ENCODE results near the gene LPAR5. TPM values are rescaled to one million over a fixed set of nuclear protein-coding genes. Genes with fewer than 3 reads are reported as not detected.

Gene LPAR5
- total and polyA plus RNA-seq, 2 donors, result 2.4 to 3.2 TPM

Other genes with a start within 250 kb of the LPAR5 start
- 42.3 TPM for gene CD27, start 191.0 kb downstream of the LPAR5 start, total RNA-seq
- gene CD27, start 191.0 kb downstream of the LPAR5 start, polyA plus RNA-seq, result 75.4 TPM
- 60.6 TPM for gene TAPBPL, start 183.9 kb downstream of the LPAR5 start, total RNA-seq
- 28.6 TPM for gene TAPBPL, start 183.9 kb downstream of the LPAR5 start, polyA plus RNA-seq
- gene VAMP1, start 165.3 kb downstream of the LPAR5 start, total RNA-seq, result 8.9 TPM
- 17.2 TPM for gene VAMP1, start 165.3 kb downstream of the LPAR5 start, polyA plus RNA-seq
- gene MRPL51, start 142.7 kb downstream of the LPAR5 start, total RNA-seq, result 252 TPM
- 136 TPM for gene MRPL51, start 142.7 kb downstream of the LPAR5 start, polyA plus RNA-seq
- gene NCAPD2, start 141.9 kb downstream of the LPAR5 start, total RNA-seq, result 69.6 TPM
- gene NCAPD2, start 141.9 kb downstream of the LPAR5 start, polyA plus RNA-seq, result 18.8 TPM
- gene GAPDH, start 101.4 kb downstream of the LPAR5 start, total RNA-seq, result 3,026 TPM
- 1,220 TPM for gene GAPDH, start 101.4 kb downstream of the LPAR5 start, polyA plus RNA-seq
- gene IFFO1, start 79.9 kb downstream of the LPAR5 start, total RNA-seq, result 6.7 TPM
- 52.0 TPM for gene IFFO1, start 79.9 kb downstream of the LPAR5 start, polyA plus RNA-seq
- gene NOP2, start 67.7 kb downstream of the LPAR5 start, total RNA-seq, result 31.1 TPM
- 45.5 TPM for gene NOP2, start 67.7 kb downstream of the LPAR5 start, polyA plus RNA-seq
- 177 TPM for gene CHD4, start 28.6 kb downstream of the LPAR5 start, total RNA-seq
- 230 TPM for gene CHD4, start 28.6 kb downstream of the LPAR5 start, polyA plus RNA-seq
- gene ACRBP, start 11.5 kb upstream of the LPAR5 start, total RNA-seq, result 2.0 TPM
- gene ACRBP, start 11.5 kb upstream of the LPAR5 start, polyA plus RNA-seq, result 10.5 TPM
- gene ING4, start 27.2 kb upstream of the LPAR5 start, total RNA-seq, result 74.0 TPM
- 70.0 TPM for gene ING4, start 27.2 kb upstream of the LPAR5 start, polyA plus RNA-seq
- 17.2 TPM for gene ZNF384, start 53.4 kb upstream of the LPAR5 start, total RNA-seq
- gene ZNF384, start 53.4 kb upstream of the LPAR5 start, polyA plus RNA-seq, result 39.3 TPM
- 0.09 TPM for gene PIANP, start 64.9 kb upstream of the LPAR5 start, total RNA-seq
- 0.23 TPM for gene PIANP, start 64.9 kb upstream of the LPAR5 start, polyA plus RNA-seq
- gene COPS7A, start 88.1 kb upstream of the LPAR5 start, total RNA-seq, result 28.0 TPM
- gene COPS7A, start 88.1 kb upstream of the LPAR5 start, polyA plus RNA-seq, result 39.8 TPM
- 69.5 TPM for gene MLF2, start 117.2 kb upstream of the LPAR5 start, total RNA-seq
- 131 TPM for gene MLF2, start 117.2 kb upstream of the LPAR5 start, polyA plus RNA-seq
- gene PTMS, start 130.4 kb upstream of the LPAR5 start, total RNA-seq, result 21.9 TPM
- gene PTMS, start 130.4 kb upstream of the LPAR5 start, polyA plus RNA-seq, result 186 TPM
- gene LAG3, start 136.6 kb upstream of the LPAR5 start, total RNA-seq, result 1.5 TPM
- 4.8 TPM for gene LAG3, start 136.6 kb upstream of the LPAR5 start, polyA plus RNA-seq
- 91.9 TPM for gene CD4, start 153.6 kb upstream of the LPAR5 start, total RNA-seq
- gene CD4, start 153.6 kb upstream of the LPAR5 start, polyA plus RNA-seq, result 50.9 TPM
- 1.4 TPM for gene GPR162, start 185.9 kb upstream of the LPAR5 start, total RNA-seq
- gene GPR162, start 185.9 kb upstream of the LPAR5 start, polyA plus RNA-seq, result 4.4 TPM
- 1.0 TPM for gene P3H3, start 192.4 kb upstream of the LPAR5 start, total RNA-seq
- 4.4 TPM for gene P3H3, start 192.4 kb upstream of the LPAR5 start, polyA plus RNA-seq
- 0.14 TPM for gene GNB3, start 205.0 kb upstream of the LPAR5 start, total RNA-seq
- gene GNB3, start 205.0 kb upstream of the LPAR5 start, polyA plus RNA-seq, result 1.3 TPM
- 44.3 TPM for gene CDCA3, start 215.3 kb upstream of the LPAR5 start, total RNA-seq
- 5.9 TPM for gene CDCA3, start 215.3 kb upstream of the LPAR5 start, polyA plus RNA-seq
- 61.1 TPM for gene USP5, start 216.2 kb upstream of the LPAR5 start, total RNA-seq
- gene USP5, start 216.2 kb upstream of the LPAR5 start, polyA plus RNA-seq, result 32.2 TPM
- gene TPI1, start 231.6 kb upstream of the LPAR5 start, total RNA-seq, result 628 TPM
- 282 TPM for gene TPI1, start 231.6 kb upstream of the LPAR5 start, polyA plus RNA-seq
- gene SPSB2, start 237.3 kb upstream of the LPAR5 start, total RNA-seq, result 10.7 TPM
- gene SPSB2, start 237.3 kb upstream of the LPAR5 start, polyA plus RNA-seq, result 14.9 TPM

Measured in thymus (tissue), 2 donors.